Posterior cingulate gyrus (tissue), 11 donors: ENCODE data around the gene AK4.
"Not testable (repeated sequence)": the region's sequence is repeated elsewhere in the genome, so short reads cannot be mapped to it uniquely, and the experiment has no call there.

ENCODE experiments used
- DNase-seq, 10 donors: peaks; one replicate each; pipeline versions ENCODE4 v3.0.0 to v3.0.0-alpha.2; 2020 to 2021; ENCODE audit warnings: mixed read lengths in 3 of 10
- intact Hi-C: fragments of 100-400 bp; cut with DNase I; formaldehyde crosslinking; loops from one replicate; pipeline ENCODE4 v1.15.1; 2023

AK4 gene

GRCh38 chr1:65148178-65148547 is at the start of gene AK4:
TSS of gene AK4 (plus strand) at chr1:65148203. CDS start at chr1:65148408, 205 bp downstream.
- DNase-seq, result not testable (repeated sequence)
- intact Hi-C loops, result loop anchor here (5.0 kb wide), 1 partner anchor 81 kb away; no protein-coding TSS in a partner anchor

- intact Hi-C loops, result no loop called here
- no peak for DNase-seq
Observed at GRCh38 chr1:65103807-65104206, 44.2 kb upstream of the AK4 start.

- intact Hi-C loops, result no loop called here
- DNase-seq, result no peak
Observed at GRCh38 chr1:65104854-65105534, 43.0 kb upstream of the AK4 start.

DNA sequence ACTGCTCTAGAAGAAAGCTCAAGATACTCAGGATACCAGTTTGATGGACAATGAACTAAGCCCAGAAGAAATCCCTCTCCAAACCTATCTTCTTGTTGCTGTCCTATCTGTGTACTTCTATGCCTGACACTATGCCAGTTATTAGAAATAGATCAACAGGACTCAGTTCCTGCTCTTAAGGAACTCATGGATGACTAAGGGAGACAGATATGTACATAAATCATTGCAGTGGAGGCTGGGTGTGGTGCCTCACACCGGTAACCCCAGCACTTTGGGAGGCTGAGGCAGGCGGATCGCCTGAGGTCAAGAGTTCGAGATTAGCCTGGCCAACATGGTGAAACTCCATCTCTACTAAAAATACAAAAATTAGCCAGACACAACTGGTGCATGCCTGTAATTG is 42.4 kb upstream of the AK4 start:
- intact Hi-C loops, result no loop called here
- no peak for DNase-seq

DNA sequence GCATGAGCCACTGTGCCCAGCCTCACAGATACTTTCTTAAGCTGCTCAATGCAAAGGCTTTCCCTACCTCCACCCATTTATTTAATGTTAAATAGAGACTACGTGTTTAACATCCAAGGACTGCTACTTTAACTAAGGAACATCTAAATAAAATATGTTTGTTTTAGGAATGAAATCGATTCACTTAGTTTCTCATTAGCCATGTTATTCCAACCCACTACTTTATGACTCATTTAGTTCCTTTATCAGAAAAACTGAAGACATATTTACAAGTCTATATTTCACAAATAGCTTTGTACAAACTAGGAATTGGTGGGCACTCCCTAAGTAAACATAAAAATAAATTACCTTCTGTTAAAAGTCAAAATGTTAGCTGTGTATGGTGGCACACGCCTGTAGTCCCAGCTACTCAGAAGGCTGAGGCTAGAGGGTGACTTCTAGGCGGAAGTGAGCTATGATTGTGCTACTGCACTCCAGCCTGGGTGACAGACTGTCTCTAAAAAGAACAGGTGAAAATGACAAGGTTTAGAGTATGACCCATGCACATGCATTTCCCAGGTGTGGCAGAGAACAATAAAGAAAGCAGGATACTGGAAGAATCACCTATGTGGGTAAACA is 39.9 kb upstream of the AK4 start:
- intact Hi-C loops, result no loop called here

GRCh38 chr1:65109487-65109886 is 38.5 kb upstream of the AK4 start:
- no peak for DNase-seq
- intact Hi-C loops, result no loop called here

More for the DNA sequence above, 39.9 kb upstream of the AK4 start:
- no peak for DNase-seq

DNA sequence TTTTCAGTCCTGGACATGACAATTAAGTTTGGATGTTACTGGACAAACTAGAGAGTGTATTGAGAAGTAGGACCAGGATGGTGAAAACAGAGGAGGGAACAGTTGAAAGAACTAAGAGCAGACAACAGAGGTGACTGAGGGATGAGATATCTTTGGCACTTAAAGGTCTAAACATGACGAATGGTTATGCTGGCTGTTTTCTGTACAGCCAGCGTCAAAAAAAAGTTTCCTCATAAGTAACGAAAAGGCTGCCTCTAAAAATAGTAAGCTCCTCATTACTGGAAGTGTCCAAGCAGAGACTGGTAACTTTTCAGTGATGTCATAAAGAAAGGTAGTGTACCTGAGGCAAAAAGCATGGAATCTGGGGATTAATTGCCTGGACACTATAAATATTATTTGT is 35.2 kb upstream of the AK4 start:
- intact Hi-C loops, result no loop called here
- DNase-seq, result no peak

GRCh38 chr1:65113298-65113697 is 34.7 kb upstream of the AK4 start:
- intact Hi-C loops, result no loop called here
- DNase-seq, result no peak

- peak in 4 of 10 donors; percentile 5 to 48 (median 18) for DNase-seq
- intact Hi-C loops, result no loop called here
Observed at GRCh38 chr1:65114322-65114721, 33.7 kb upstream of the AK4 start.

- intact Hi-C loops, result no loop called here
- no peak for DNase-seq
Observed at GRCh38 chr1:65119951-65120350, 28.1 kb upstream of the AK4 start.

- intact Hi-C loops, DNase-seq: not testable (repeated sequence)
Observed at GRCh38 chr1:65129104-65129503, 18.9 kb upstream of the AK4 start.

DNA sequence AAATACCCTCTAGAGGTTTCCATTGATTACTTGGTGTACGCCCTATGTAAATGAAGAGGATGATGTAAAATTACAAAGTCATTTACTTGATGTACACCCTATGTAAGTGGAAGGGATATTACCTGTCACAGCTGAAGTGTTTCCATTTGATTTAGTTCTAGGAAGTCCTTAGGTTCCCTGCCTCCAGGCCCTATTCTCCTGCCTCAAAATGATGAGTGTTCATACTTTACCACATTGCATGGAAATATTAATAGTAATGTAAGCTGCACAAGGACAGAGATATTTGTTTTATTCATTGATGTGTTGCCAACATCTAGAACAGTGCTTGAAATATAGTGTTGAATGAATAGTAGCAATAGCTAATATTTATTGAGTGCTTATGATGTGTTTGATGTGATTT is 9.5 kb upstream of the AK4 start:
- intact Hi-C loops, result no loop called here
- no peak for DNase-seq

GRCh38 chr1:65139793-65140192 is 8.2 kb upstream of the AK4 start:
- intact Hi-C loops, result not testable (repeated sequence)

DNA sequence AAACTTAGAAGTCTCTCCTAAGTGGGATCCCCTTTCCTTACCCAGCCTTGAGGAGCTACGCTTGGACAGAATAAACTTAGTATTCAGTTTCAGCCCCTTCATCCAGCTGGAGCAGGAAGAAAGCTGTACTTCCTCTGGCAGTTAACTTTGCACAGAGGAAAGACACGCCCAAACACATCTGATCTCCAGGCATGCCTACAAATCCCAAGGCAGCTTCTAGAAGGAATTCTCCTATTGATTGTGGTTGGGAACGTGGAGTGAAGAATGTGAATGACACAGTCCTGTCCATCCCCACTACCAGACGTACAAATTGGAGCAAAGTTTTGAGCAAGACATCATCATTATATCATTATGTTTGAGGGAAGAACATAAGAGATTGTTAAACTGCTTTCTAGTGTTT is 6.6 kb upstream of the AK4 start:
- no peak for DNase-seq
- intact Hi-C loops, result no loop called here

More at GRCh38 chr1:65139793-65140192, 8.2 kb upstream of the AK4 start:
- DNase-seq, result not testable (repeated sequence)

DNA sequence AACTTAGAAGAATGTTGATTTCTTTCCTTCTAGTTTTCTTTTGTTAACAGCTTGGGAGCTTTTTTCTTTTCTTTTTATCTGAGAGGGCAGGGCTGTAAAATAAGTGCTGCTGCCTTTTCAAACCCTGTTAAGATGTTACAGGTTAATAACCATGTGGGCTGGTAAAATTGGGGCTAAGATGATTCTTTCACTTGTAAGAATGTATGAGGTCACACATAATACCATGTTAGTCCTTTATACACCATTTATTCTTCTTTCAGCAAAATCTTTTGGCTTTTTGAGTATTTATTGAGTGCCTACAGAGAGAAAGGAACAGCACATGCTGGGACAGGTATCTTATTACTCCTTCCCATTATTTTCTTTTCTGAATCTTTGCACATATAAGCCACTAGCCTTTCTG is 6.1 kb upstream of the AK4 start:
- intact Hi-C loops, result no loop called here
- DNase-seq, result no peak

- intact Hi-C loops, DNase-seq: not testable (repeated sequence)
Observed at GRCh38 chr1:65143112-65143658, 4.8 kb upstream of the AK4 start.

GRCh38 chr1:65146908-65147423 is 1.0 kb upstream of the AK4 start:
- no peak for DNase-seq
- intact Hi-C loops, result loop anchor here (5.0 kb wide), 1 partner anchor 80 kb away; no protein-coding TSS in a partner anchor

DNA sequence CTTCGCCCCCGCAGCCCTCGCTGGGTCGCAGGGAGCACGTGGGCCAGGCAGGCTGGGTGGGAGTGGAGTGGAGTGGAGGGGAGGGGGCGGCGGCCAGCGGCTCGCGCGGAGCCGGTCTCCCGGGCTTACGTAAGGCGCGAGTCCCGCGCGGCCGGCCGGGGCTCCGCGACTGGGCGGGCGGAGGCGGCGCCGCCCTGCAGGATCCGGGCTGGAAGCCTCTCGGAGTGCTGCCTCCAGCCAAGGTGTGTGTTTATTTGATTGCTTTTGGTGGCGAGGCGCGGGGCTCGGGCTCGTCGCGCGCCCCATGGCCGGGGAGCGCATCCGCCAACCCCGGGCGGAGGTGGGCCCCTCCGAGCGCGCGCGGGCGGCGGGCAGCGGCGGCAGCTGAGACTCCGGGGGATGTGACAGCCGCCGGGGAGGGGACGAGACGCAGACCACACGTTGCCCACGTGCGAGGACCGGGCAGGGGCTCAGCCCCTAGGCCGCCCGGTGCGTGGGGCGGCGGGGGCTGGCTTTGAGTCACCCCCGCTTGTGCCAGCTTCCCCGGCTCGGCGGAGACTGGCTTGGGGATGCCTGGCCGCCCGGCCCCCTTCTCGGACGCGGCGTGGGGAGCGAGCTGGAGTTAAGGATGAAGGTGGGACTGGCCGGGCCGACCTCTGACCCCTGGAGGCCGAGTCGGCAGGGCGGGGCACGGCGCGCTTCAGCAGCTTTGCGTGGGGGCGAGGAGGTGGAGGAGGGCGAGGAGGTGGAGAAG is 402 bp upstream of the AK4 start:
- peak in 8 of 10 donors; percentile 12 to 88 (median 36) for DNase-seq
- intact Hi-C loops, result loop anchor here (5.0 kb wide), 1 partner anchor 80 kb away; no protein-coding TSS in a partner anchor

DNA sequence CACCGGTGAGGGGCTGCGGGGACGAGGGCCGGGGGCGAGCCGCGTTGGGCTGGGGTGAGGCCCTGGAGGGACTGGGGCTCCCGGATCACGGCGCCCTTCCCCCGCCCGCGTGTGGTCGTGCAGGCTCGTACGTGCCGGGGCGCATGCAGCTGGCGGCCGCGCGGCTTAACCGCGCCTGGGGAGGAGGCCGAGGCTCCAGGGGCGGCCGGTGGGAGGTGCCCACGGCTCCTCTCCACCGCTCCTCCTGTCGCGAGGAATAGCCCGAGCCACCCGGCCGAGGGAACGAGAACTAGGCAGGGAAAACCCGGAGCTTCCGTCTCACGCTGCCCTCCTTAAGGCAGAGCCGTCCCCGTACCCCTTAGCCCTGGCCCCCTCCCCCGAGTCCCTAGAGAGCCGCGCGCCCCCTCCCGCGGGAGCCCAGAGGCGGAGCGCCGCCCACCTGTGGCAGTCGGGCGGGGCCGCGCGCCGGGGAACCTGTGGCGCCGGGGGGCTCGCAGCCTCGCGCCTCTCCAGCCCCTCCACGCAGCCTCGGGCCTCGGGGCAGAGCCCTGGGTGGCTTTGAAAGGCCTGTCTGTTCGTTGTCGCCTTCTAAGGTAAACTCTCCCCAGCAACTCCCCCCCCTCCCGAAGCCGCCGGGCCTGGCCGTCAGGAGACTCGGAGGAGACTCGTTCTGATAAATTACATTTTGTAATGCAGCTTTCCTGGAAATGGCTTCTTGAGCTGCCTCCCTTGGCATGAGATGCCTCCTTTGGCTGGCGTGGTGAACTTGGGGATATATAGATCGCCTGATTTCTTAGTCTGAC is 746 bp downstream of the AK4 start:
- DNase-seq, result peak in 8 of 10 donors; percentile 16 to 87 (median 33)
- intact Hi-C loops, result loop anchor here (5.0 kb wide), 1 partner anchor 81 kb away; no protein-coding TSS in a partner anchor
